ENCODE data around the gene VWA5B2.

VWA5B2 gene

GRCh38 chr3:184229394-184230080 lies at the start of gene VWA5B2:
Gene VWA5B2 (plus strand): TSS chr3:184229585. CDS start chr3:184230529, 944 bp downstream.
- peak; percentile 43 to 61 for DNase-seq (ENCODE audit: extremely low read depth in 1 of 2, low read depth in 1 of 2)

- no peak for DNase-seq (ENCODE audit: extremely low read depth in 1 of 2, low read depth in 1 of 2)
Observed at GRCh38 chr3:184180165-184180564, 49.2 kb upstream of the VWA5B2 start.

DNA sequence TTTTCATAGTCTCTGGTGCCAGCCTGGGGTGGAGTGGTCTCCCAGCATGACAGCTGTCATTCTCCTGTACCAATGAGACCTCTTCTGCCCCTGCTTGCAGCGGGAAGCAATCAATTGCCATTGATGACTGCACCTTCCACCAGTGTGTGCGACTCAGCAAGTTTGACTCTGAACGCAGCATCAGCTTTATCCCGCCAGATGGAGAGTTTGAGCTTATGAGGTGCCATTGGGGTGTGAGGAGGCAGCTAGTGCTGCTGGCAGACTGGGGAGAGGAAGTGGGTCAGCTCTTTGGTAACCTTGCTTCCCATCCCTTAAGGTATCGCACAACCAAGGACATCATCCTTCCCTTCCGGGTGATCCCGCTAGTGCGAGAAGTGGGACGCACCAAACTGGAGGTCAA lies 47.8 kb upstream of the VWA5B2 start:
- no peak for DNase-seq (ENCODE audit: extremely low read depth in 1 of 2, low read depth in 1 of 2)

GRCh38 chr3:184183679-184184078 lies 45.7 kb upstream of the VWA5B2 start:
- DNase-seq (ENCODE audit: extremely low read depth in 1 of 2, low read depth in 1 of 2) = no peak

GRCh38 chr3:184184546-184185230 lies 44.7 kb upstream of the VWA5B2 start:
- DNase-seq (ENCODE audit: extremely low read depth in 1 of 2, low read depth in 1 of 2) = no peak

DNA sequence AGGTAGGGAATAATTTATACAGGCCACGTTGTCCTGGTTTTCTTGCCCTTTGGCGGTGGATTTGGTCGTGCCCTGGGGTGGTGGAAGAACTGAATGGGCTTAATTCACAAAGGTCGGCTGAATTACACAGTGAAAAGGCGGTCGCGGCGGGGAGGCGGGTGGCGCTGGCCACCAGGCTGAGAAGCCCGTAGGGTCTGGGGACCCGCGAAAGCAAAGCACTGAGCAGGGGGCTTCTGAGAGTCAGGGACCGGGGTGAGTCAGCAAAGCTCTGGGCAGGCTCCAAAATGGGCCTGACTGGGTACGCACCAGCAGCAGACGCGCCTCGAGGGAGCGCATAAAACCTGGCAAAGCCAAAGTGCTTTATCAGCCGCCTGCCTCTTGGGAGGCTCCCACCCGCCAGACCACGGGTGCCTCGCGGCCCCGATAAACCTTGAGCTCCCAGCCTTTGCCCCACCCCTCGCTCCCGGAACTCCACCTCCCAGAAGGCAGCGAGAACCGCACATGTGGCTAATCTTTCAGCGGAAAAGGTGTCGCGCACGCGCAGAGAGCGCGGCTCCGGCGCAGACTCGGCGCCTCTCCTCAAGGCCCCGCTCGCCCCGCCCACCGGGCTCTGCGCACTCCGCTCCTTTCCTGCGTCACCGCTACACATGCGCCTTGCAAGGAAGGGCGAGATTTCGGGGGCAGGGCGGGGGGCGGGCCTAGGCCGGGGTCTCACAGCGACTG lies 43.8 kb upstream of the VWA5B2 start:
- peak; percentile 97 to 99 for DNase-seq (ENCODE audit: extremely low read depth in 1 of 2, low read depth in 1 of 2)

- no peak for DNase-seq (ENCODE audit: extremely low read depth in 1 of 2, low read depth in 1 of 2)
Observed at GRCh38 chr3:184186184-184186901, 43.0 kb upstream of the VWA5B2 start, which contains the start of gene ABCF3. Gene ABCF3 (plus strand): TSS chr3:184186199. CDS start chr3:184186208, 9 bp downstream.

GRCh38 chr3:184186902-184187207 lies 42.5 kb upstream of the VWA5B2 start:
- DNase-seq (ENCODE audit: extremely low read depth in 1 of 2, low read depth in 1 of 2) = no peak

DNA sequence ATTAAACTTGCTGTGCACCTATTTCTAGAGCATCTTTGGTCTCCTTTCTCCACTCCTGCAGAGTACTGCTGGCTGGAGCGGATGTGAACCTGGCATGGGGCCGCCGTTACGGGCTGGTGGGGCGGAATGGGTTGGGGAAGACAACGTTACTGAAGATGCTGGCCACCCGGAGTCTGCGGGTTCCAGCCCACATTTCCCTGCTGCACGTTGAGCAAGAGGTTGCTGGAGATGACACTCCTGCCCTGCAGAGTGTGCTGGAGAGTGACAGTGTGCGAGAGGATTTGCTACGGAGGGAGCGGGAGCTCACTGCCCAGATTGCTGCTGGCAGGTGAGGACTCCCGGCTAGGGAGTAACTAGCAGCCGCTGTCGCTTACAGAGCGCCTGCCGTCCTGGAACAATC lies 41.3 kb upstream of the VWA5B2 start:
- no peak for DNase-seq (ENCODE audit: extremely low read depth in 1 of 2, low read depth in 1 of 2)

- no peak for DNase-seq (ENCODE audit: extremely low read depth in 1 of 2, low read depth in 1 of 2)
Observed at GRCh38 chr3:184189421-184189820, 40.0 kb upstream of the VWA5B2 start.

- no peak for DNase-seq (ENCODE audit: extremely low read depth in 1 of 2, low read depth in 1 of 2)
Observed at GRCh38 chr3:184192889-184193288, 36.5 kb upstream of the VWA5B2 start.

DNA sequence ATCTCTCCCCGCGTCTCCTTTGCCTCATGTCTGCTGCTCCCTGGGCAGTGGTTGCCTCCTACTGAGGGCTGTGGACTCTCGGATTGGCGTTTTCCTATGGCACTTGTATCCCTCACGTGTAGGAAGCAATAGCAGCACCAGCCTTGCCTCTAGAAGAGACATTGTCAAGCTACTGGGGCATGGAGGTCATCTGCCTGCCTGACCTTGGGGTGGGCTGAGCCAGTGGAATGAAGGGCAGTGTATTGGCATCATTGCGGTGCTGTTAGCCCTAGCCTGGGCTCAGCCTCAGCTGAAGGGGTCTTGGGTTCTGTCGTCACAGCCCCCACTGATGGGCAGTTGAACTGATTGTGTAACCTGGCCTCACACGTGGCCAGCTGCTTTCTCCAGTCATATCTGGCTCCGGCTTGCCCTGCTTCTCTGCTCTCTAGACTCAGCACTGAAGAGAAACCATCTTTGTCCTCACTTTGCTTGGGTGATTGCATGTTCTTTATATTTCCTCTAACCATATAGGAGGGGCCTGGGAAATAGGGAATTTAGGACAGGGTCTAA lies 35.3 kb upstream of the VWA5B2 start:
- DNase-seq (ENCODE audit: extremely low read depth in 1 of 2, low read depth in 1 of 2) = no peak

- no peak for DNase-seq (ENCODE audit: extremely low read depth in 1 of 2, low read depth in 1 of 2)
Observed at GRCh38 chr3:184196536-184196935, 32.8 kb upstream of the VWA5B2 start.

DNA sequence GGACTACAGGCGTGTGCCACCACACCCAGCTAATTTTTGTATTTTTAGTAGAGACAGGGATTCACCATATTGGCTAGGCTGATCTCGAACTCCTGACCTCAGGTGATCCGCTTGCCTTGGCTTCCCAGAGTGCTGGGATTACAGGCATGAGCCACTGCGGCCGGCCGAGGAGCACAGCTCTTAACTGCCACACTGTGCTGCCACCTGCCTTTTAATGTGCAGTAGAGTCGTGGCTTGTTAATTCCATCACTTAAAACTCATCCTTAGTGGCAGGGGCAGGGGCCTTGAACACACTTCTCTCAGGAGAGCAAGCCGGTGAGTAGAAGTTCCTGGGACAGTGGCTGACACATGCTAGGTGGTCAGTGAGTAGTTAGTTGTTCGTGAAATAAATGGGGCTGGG lies 30.9 kb upstream of the VWA5B2 start:
- no peak for DNase-seq (ENCODE audit: extremely low read depth in 1 of 2, low read depth in 1 of 2)

GRCh38 chr3:184200825-184201224 lies 28.6 kb upstream of the VWA5B2 start:
- no peak for DNase-seq (ENCODE audit: extremely low read depth in 1 of 2, low read depth in 1 of 2)

DNA sequence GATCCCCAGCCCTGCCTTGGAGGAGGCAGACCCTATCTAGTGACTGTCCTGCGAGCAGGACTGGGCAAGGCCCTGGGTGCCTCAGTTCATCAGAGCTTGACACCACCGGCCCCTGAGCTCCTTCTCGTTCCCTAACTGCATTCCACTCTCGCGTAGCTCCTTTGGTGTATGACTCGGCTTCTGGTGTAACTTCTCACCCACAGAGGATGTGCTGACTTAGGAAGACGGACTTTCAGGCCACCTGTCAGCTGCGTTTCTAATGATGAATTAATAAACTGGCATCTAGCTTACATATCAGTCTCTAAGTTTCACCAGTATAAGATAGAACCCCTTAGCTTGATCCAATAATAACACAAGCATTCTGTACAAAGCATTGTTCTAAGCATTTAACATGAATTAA lies 25.9 kb upstream of the VWA5B2 start:
- DNase-seq (ENCODE audit: extremely low read depth in 1 of 2, low read depth in 1 of 2) = no peak

DNA sequence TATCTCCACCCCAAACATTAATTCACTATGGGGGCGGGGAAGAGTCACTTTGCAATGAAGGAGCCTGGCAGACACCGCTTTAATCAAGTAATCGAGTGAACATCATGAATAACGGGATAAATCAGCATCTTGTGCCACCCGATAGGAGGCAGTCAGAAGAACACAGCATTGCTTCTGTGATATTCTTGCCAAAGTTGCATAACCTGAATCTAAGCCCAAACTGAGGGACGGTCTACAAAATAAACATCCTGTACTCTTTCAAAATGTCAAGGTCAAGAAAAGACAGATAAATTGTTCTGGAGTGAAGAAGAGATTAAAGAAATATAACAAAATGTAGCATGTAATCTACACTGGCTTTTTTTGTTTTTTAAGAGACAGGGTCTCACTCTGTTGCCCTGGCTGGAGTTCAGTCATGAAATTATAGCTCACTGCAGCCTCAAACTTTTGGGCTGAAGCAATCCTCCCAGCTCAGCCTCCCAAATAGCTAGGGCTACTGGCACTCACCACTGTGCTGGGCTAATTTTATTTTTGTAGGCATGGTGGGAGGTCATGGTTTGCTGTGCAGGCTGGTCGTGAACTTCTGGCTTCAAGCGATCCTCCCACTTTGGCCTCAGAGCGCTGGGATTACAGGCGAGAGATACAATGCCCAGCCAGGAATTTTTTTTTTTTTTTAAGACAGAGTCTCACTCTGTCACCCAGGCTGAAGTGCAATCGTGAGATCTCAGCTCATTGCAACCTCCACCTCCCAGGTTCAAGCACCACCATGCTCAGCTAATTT lies 20.1 kb upstream of the VWA5B2 start:
- DNase-seq (ENCODE audit: extremely low read depth in 1 of 2, low read depth in 1 of 2) = no peak

DNA sequence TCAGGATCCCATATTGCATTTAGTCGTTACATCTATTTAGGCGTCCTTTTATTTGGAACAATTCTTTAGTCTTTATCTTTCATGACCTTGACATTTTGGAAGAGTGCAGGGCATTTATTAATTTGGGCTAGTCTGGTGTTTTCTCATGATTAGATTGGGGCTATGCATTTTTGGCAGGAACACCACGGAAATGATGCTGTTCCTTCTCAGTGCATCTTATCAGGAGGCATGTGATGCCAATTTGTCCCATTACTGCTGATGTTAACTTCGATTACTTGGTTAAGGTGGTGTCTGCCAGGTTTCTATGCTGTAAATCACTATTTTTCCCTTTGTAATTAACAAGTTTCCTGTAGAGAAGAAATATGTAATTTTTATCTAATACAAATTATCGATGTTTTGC lies 18.1 kb upstream of the VWA5B2 start:
- no peak for DNase-seq (ENCODE audit: extremely low read depth in 1 of 2, low read depth in 1 of 2)

GRCh38 chr3:184211718-184212117 lies 17.7 kb upstream of the VWA5B2 start:
- DNase-seq (ENCODE audit: extremely low read depth in 1 of 2, low read depth in 1 of 2) = no peak

DNA sequence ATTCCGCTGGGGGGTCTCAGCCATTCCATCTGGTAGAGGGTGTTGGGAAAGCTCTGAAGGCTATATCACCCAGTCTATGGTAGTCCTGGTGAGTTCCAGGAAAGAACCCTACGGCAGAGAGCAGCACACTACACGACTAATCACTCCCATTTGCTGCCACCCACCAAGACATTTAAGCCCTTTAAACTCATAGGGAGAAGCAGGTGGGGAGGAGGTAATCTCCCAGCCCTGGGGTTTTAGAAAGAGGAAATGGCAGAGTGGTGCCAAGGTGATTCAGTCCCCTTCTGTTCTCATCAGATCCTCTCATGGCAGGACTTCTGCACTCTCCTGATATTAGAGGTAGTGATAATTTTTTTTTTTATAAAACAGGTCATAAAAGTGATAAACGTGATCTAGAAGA lies 10.6 kb upstream of the VWA5B2 start:
- DNase-seq (ENCODE audit: extremely low read depth in 1 of 2, low read depth in 1 of 2) = no peak
